Heart right ventricle (tissue), 16 donors: Measurements from ENCODE around the gene KCNMA1. TPM values are rescaled to one million over a fixed set of nuclear protein-coding genes. Genes with fewer than 3 reads are reported as not detected.

Experiments used
- ATAC-seq, 8 donors: fragments of 200-7000 bp; cut with Tn5 transposase; one replicate each; pipeline ENCODE4 v1.9.1; 2020; ENCODE audit warnings: mild to moderate bottlenecking in 8 of 8, moderate library complexity in 8 of 8, moderate number of reproducible peaks in 1 of 8
- DNase-seq, 2 donors: peaks; one replicate each; pipeline ENCODE4 v3.0.0-alpha.2; 2020
- H3K27ac ChIP-seq, 10 donors: fragments of 200-600 bp; sonication (generic) in 2 of 10; one replicate each; pipeline versions ENCODE4 v1.5.0 to v1.8.0; 2020 to 2022; ENCODE audit warnings: mild to moderate bottlenecking in 3 of 10
- H3K27me3 ChIP-seq, 7 donors: fragments of 200-600 bp; one replicate each; pipeline ENCODE4 v1.8.0; 2021 to 2022; ENCODE audit warnings: mild to moderate bottlenecking in 2 of 7
- H3K36me3 ChIP-seq, 9 donors: fragments of 200-600 bp; sonication (generic) in 1 of 9; one replicate each; pipeline versions ENCODE4 v1.5.0 to v1.8.0; 2020 to 2022; ENCODE audit warnings: mild to moderate bottlenecking in 2 of 9
- H3K4me1 ChIP-seq, 9 donors: fragments of 200-600 bp; sonication (generic) in 1 of 9; one replicate each; pipeline versions ENCODE4 v1.5.0 to v1.8.0; 2020 to 2022; ENCODE audit warnings: mild to moderate bottlenecking in 4 of 9
- H3K4me3 ChIP-seq, 10 donors: fragments of 200-600 bp; sonication (generic) in 2 of 10; one replicate each; pipeline versions ENCODE4 v1.5.0 to v1.8.0; 2020 to 2022; ENCODE audit warnings: mild to moderate bottlenecking in 7 of 10, moderate library complexity in 2 of 10
- H3K9me3 ChIP-seq, 11 donors: fragments of 200-600 bp in 10 of 11; sonication (generic) in 2 of 11; one replicate each; pipeline versions ENCODE4 v1.5.0 to v1.8.0; 2013 to 2022; ENCODE audit warnings: mild to moderate bottlenecking in 2 of 11, control low read depth in 1 of 11, moderate library complexity in 1 of 11
- WGBS, 2 donors: extraction: QIAGEN DNeasy Blood & Tissue Kit; methylation state at CpG; one replicate each; pipeline ENCODE4 v1.1.7; 2013; ENCODE audit warnings: inconsistent platforms in 1 of 2; 5-methylcytosine and 5-hydroxymethylcytosine counted together
- intact Hi-C, 10 donors: fragments of 100-400 bp; cut with DNase I; formaldehyde crosslinking; loops; one replicate each; pipeline versions ENCODE4 v1.11.1 to v1.14.2; 2022
- polyA plus RNA-seq, 2 donors: library from polyadenylated mRNA; stranded (reverse); fragments of 200-250 nt; gene quantifications; one replicate each; pipeline ENCODE4 v1.2.3, GENCODE V29; 2013
- total RNA-seq, 10 donors: library from RNA; stranded (reverse); fragmentation: NEBNext Ultra II Directional in 3 of 10; extraction: Animal tissue kit (Norgen Biotek cat#: 25700) in 3 of 10; gene quantifications; one replicate each; pipeline versions ENCODE4 v1.2.1 to v1.2.4, GENCODE V29; 2021 to 2023
- TF ChIP-seq, protein P1 (sequence below), 9 donors: fragments of 200-600 bp; sonication (generic) in 2 of 9; IDR thresholded peaks; one replicate each; pipeline versions ENCODE4 v1.5.0 to v1.8.0; 2021 to 2022; ENCODE audit warnings: antibody characterized with exemption in 9 of 9, mild to moderate bottlenecking in 5 of 9, moderate library complexity in 1 of 9
- donor health status: Arrhythmogenic right ventricular cardiomyopathy.
- donor health status: ischemic (EF 13 %, LVEDD 7.1; RV severe dilation, severe dysfunction).
- donor health status: healthy with polysubstance abuse.
- donor health status: DM: no; HTN: yes; CAD: no.
- donor health status: DM: no; HTN: no; CAD: no.
- donor health status: ischemic (EF 25% LVEDD 6.9; RV normal size, moderate dysfunction).
- donor health status: ischemic (EF 25% LVEDD 5.7; RV mildly dilated, moderate dysfunction).
- donor health status: healthy.
- donor health status: DM: yes; HTN: yes; CAD: no.
- donor health status: Ischemic cardiomyopathy.
- donor health status: ischemic (EF 35%, LVEDD 5.7; RV mildly dilated, moderate dysfunction).
- donor health status: nonischemic (EF 11% LVEDD 7.7; RV severe dilation, severe dysfunction).
- donor health status: DM: yes; HTN: yes; CAD: no.
- donor health status: PGD.
- donor health status: ischemic (EF 29% LVEDD 5.4; RV normal size, mild dysfunction).
- donor health status: nonischemic (EF 23%, LVEDD 6.1; RV moderate dilation, normal function).

KCNMA1 gene
- total and polyA plus RNA-seq, 12 donors: 0.59 to 5.3 (median 1.6) TPM

- peaks cover 0 to 28% (median 0%) of the 10 kb centered on the region in 9 donors for H3K4me1 ChIP-seq
- H3K27ac ChIP-seq: peak overlapping the region in 1 of 10 donors; percentile 78
- 64 to 68% methylated on average over 6 of the region's 6 CpGs for WGBS, 2 donors
- intact Hi-C loops: no loop called here
- no peaks in the 10 kb centered on the region for H3K9me3 ChIP-seq
- DNase-seq (no peak), ATAC-seq (peak in 2 of 8 donors; percentile 18 to 25)
- H3K27me3 ChIP-seq: peaks cover 0 to 15% (median 0%) of the 10 kb centered on the region in 7 donors
- TF ChIP-seq, protein P1, sequence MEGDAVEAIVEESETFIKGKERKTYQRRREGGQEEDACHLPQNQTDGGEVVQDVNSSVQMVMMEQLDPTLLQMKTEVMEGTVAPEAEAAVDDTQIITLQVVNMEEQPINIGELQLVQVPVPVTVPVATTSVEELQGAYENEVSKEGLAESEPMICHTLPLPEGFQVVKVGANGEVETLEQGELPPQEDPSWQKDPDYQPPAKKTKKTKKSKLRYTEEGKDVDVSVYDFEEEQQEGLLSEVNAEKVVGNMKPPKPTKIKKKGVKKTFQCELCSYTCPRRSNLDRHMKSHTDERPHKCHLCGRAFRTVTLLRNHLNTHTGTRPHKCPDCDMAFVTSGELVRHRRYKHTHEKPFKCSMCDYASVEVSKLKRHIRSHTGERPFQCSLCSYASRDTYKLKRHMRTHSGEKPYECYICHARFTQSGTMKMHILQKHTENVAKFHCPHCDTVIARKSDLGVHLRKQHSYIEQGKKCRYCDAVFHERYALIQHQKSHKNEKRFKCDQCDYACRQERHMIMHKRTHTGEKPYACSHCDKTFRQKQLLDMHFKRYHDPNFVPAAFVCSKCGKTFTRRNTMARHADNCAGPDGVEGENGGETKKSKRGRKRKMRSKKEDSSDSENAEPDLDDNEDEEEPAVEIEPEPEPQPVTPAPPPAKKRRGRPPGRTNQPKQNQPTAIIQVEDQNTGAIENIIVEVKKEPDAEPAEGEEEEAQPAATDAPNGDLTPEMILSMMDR (IDR thresholded peaks at IDR 0.05): no peak
- no peak overlapping the region for H3K4me3 ChIP-seq
- no peaks in the 10 kb centered on the region for H3K36me3 ChIP-seq
These were observed 104.3 kb downstream of the KCNMA1 start for GRCh38 chr10:77533146-77533886.

GRCh38 chr10:77532068-77532467 lies 105.5 kb downstream of the KCNMA1 start:
- Histone ChIP-seq H3K4me1 (peaks cover 0 to 28% (median 0%) of the 10 kb centered on the region in 9 donors), H3K4me3 (no peak overlapping the region), H3K27me3 (peaks cover 0 to 26% (median 0%) of the 10 kb centered on the region in 7 donors), H3K36me3 (no peaks in the 10 kb centered on the region), H3K9me3 (no peaks in the 10 kb centered on the region), H3K27ac (peak overlapping the region in 1 of 10 donors; percentile 78)
- DNase-seq: no peak
- TF ChIP-seq, protein P1 (IDR thresholded peaks at IDR 0.05): no peak
- 73 to 74% methylated on average over 12 of the region's 12 CpGs for WGBS, 2 donors
- no peak for ATAC-seq
- intact Hi-C loops: no loop called here

DNA sequence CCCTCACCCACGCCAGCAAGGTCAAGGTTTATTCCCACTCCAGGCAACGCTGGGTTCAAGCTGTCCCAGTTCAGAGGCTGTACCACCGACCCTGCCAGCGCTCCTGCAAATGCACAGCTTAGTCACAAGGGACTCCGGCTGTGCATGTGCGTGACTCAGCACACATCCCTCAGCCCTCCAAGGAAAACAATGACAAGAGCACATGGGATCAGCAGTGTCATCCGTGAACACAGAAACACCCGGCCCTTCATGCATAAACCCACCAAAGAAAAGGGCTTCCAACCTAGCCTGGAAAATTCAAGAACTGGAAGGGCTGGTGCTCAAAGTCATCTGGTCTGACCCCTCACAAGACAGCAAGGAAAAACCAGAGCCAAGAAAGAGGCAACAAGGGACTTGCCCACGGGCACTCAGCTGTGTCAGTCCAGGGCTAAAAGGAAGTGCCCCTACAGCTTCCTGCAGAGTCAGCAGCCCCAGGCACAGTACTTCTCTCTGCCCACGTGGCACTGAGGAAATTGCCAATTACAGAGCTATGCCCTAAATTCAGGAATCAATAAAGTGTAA lies 106.1 kb downstream of the KCNMA1 start:
- DNase-seq (peak in 1 of 2 donors; percentile 17), ATAC-seq (peak in 6 of 8 donors; percentile 55 to 79 (median 74))
- Histone ChIP-seq H3K27ac (peak overlapping the region in 1 of 10 donors; percentile 78), H3K4me1 (peaks cover 0 to 28% (median 0%) of the 10 kb centered on the region in 9 donors), H3K9me3 (no peaks in the 10 kb centered on the region), H3K36me3 (no peaks in the 10 kb centered on the region), H3K4me3 (no peak overlapping the region), H3K27me3 (peaks cover 0 to 28% (median 0%) of the 10 kb centered on the region in 7 donors)
- TF ChIP-seq, protein P1 (IDR thresholded peaks at IDR 0.05): no peak
- intact Hi-C loops: no loop called here
- 59 to 60% methylated on average over 10 of the region's 10 CpGs for WGBS, 2 donors

DNA sequence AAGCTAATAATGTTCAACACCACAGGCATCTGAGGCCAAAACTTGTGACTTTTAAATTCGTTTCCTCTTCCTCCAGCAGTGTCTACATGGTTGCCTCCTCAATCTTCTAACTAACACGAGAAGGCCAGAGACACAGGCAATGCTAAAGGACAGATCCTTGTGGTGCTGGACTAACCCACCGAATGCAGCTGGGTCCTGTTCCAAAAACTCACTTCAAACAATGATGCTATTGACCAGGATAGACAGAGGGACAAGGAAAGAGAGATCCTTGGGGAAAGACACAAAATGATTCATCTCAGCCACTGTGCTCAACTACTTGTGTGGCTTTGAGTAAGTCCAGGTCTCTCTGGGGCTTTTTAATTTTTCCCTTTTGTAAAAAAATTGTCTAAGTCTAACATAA lies 107.6 kb downstream of the KCNMA1 start:
- H3K36me3 ChIP-seq: no peaks in the 10 kb centered on the region
- no peak overlapping the region for H3K4me3 ChIP-seq
- WGBS, 2 donors: 72 to 73% methylated on average over 3 of the region's 3 CpGs
- intact Hi-C loops: no loop called here
- H3K27me3 ChIP-seq: peaks cover 0 to 24% (median 0%) of the 10 kb centered on the region in 7 donors
- no peak for DNase-seq
- H3K9me3 ChIP-seq: no peaks in the 10 kb centered on the region
- TF ChIP-seq, protein P1 (IDR thresholded peaks at IDR 0.05): no peak
- peak overlapping the region in 1 of 10 donors; percentile 78 for H3K27ac ChIP-seq
- ATAC-seq: no peak
- H3K4me1 ChIP-seq: peaks cover 0 to 28% (median 0%) of the 10 kb centered on the region in 9 donors
